ENCODE measurements around the gene TCF3. TPM values are rescaled to one million over a fixed set of nuclear protein-coding genes. Genes with fewer than 3 reads are reported as not detected.

TCF3 gene
- total RNA-seq, 1 experiment from 2014 or later = 241 TPM

DNA sequence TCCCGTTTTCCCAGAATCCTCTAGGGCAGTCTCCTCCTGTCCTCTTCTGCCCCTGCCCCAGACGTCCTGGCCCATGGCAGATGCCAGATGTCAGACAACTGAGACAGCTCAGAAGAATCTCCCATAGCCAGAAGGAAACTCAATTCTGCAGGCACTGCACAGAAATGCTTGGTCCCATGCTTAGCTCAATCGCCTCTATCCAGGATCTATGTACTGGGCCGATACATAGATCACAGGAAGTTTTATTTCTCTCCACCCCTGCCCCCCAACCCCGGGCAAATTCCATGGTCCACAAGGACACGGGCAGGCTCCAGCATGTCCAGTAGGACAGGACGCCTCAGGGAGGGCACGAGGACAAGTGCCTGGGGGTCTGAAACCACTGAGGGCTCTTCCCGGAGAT, 64.5 kb downstream of the TCF3 start:
- no peak for DNase-seq (ENCODE audit: low spot score)

- no peak for DNase-seq (ENCODE audit: low spot score)
These were observed 67.2 kb downstream of the TCF3 start for GRCh38 chr19:1585243-1585580.

GRCh38 chr19:1584500-1585242, 67.7 kb downstream of the TCF3 start:
- DNase-seq (ENCODE audit: low spot score) = no peak

- no peak for DNase-seq (ENCODE audit: low spot score)
These were observed 70.2 kb downstream of the TCF3 start for GRCh38 chr19:1582201-1582600.

- no peak for DNase-seq (ENCODE audit: low spot score)
These were observed 71.5 kb downstream of the TCF3 start for GRCh38 chr19:1580957-1581356.

DNA sequence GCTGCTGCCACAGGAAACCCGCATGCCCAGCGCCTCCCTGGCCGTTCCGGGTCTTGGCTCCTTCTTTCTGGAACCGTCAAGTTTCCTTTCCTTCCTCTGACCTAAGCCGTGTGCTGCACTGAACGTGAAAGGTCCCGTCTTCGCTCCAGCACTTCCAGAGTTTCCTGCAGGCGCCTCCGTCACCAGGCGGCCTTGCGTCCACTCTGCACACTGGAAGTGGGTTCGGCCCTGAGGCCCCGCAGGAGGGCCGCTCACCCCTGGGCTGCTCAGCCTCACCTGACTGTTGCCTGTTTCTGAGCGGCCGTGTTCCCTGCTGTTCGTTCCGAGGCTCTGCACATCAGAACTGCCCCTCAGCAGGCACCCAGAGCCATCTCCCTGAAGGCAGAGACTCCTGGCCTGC, 72.0 kb downstream of the TCF3 start:
- DNase-seq (ENCODE audit: low spot score) = no peak

- DNase-seq (ENCODE audit: low spot score) = no peak
These were observed 73.2 kb downstream of the TCF3 start for GRCh38 chr19:1579222-1579621.

GRCh38 chr19:1577929-1578618, 74.3 kb downstream of the TCF3 start:
- no peak for DNase-seq (ENCODE audit: low spot score)

- DNase-seq (ENCODE audit: low spot score) = no peak
These were observed 75.1 kb downstream of the TCF3 start for GRCh38 chr19:1577090-1577928.

DNA sequence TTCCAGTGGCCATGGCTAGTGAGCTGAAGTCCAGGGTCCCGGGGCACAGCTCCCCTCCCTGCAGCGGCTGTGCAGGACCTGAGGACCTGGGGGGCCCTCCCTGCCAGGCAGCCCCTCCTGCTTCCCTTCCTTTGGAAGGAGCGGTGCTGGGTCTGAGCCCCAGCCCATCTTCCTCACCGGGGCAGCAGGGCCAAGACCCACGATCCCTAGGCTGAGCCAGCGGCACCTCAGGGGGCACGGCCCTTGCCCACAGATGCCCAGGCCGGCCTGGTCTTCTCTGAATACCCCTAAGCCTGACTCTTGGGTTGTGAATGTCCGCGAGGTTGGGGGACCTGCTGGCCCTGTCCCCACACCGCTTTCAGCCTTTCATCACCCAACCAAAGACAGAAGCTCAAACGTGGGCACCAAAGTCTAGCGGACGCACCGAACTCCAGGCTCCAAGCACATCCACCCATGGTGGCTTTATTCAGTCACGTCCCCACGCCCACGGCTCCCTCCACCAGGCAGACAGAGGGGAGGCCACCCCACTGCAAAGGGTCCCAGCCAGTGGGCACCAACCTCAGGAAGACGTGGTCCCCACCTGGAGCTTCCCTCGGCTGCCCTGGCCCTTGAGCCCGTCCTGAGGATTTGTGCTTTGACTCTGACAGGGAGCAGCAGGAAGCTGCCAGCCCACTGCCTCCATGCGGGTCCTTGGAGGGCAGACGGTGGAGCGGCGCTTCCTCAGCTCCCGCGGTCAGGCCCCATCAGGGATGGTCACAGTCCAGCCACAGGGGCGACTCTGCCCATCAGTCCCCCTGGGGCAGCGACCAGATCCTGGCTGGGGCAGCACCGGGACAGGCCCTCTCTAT, 75.9 kb downstream of the TCF3 start:
- DNase-seq (ENCODE audit: low spot score) = no peak

DNA sequence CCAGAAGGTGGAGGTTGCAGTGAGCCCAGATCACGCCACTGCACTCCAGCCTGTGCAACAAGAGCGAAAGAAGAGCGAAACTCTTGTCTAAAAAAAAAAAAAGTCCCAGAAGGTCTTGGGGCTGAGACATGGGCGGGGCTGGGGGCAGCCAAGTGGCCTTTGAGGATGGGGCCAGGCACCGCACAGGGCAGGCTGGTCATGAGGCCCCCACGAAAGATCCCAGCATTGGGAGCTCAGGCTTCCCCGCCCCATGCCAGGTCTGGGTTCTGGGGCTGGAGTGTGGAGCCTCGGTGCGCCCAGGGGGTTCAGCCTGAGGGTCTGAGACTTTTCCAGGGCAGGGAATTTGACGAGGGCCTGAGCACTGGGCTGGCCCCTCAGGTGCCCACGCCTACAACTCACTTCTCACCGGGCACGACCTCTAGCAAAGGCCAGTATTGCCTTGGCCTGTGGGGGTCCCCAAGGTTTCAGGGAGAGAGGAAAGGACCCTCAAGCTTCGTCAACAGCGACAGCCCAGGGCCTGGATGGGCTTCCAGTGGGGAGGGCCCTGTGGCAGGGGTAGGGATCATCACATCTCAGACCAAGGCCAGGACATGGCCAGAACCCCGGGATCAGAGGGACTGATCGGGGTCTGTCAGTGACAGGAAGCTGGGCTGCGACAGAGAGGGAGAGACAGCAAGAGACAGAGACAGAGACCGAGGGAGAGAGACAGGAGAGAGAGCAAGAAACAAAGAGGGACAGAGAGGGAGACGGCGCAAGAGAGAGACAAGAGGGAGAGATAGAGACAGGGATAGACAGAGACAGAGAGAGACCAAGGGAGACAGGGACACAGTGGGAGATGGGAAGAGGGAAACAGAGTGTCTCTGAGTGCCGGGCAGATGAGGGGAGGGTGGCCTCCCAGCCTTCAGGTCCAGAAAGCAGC, 76.8 kb downstream of the TCF3 start:
- no peak for DNase-seq (ENCODE audit: low spot score)

GRCh38 chr19:1574354-1575136, 77.9 kb downstream of the TCF3 start:
- no peak for DNase-seq (ENCODE audit: low spot score)

- DNase-seq (ENCODE audit: low spot score) = no peak
These were observed 79.6 kb downstream of the TCF3 start for GRCh38 chr19:1572795-1573194.

- no peak for DNase-seq (ENCODE audit: low spot score)
These were observed 81.1 kb downstream of the TCF3 start for GRCh38 chr19:1571358-1571757.

GRCh38 chr19:1570836-1571235, 81.6 kb downstream of the TCF3 start:
- no peak for DNase-seq (ENCODE audit: low spot score)

GRCh38 chr19:1569997-1570396, 82.4 kb downstream of the TCF3 start:
- DNase-seq (ENCODE audit: low spot score) = no peak

GRCh38 chr19:1568320-1569019, 83.9 kb downstream of the TCF3 start, which contains the start of gene MEX3D:
Gene MEX3D, minus strand, starts transcription at chr19:1568325. Its CDS starts 267 bp downstream, at chr19:1568058.
- peak; percentile 51 for DNase-seq (ENCODE audit: low spot score)

DNA sequence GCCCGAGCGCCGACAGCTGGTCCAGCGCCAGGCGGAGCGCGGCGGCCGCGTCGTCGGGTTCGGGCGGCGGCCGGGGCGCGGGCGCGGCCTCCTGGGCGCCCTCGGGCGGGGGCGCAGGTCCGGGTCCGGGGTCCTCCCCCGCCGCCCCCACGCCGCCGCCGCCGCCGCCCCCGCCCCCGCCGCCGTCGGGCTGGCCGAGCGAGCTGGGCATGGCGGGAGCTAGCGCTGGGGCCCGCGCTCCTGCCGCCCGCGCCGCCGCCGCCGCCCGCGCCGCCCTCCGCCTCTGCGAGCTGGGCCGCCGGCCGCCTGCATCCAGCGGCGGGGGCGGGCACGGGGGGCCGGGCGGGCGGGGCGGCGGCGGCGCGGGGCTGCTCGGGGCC, 84.6 kb downstream of the TCF3 start:
- no peak for DNase-seq (ENCODE audit: low spot score)
